ENCODE data around the gene SRBD1. TPM values are rescaled to one million over a fixed set of nuclear protein-coding genes. Genes with fewer than 3 reads are reported as not detected.

SRBD1 gene
- total RNA-seq, 4 donors from 2014 or later = 13.5 to 36.2 (median 26.8) TPM

- Histone ChIP-seq H3K36me3 (no peaks in the 10 kb centered on the region), H3K4me3 (no peak overlapping the region), H3K9me3 (no peaks in the 10 kb centered on the region), H3K27ac (no peak overlapping the region), H3K4me1 (no peaks in the 10 kb centered on the region), H3K27me3 (no peaks in the 10 kb centered on the region)
- in situ Hi-C loops (cut with MboI; ENCODE audit: low pct_ligation_motif_present in 1 of 4, low pct_unique_long_range_greater_than_20kb in 1 of 4, low sequenced_read_pairs in 3 of 4) = no loop called here
- no peak for TF ChIP-seq POLR2A (IDR thresholded peaks at IDR 0.05)
- TF ChIP-seq CTCF (IDR thresholded peaks at IDR 0.05) = no peak
- TF ChIP-seq EP300 (IDR thresholded peaks at IDR 0.05; ENCODE audit: low read depth) = no peak
- no peak for TF ChIP-seq POLR2AphosphoS5 (IDR thresholded peaks at IDR 0.05)
- intact Hi-C loops (cut with DNase I; ENCODE audit: low total_unique reads) = no loop called here
- no peak for DNase-seq
- WGBS, 2 donors (ENCODE audit: low coverage in 1 of 2) = 83 to 90% methylated on average over 4 to 8 of the region's 8 CpGs
These were observed 216.2 kb downstream of the SRBD1 start for GRCh38 chr2:45394842-45395241.

GRCh38 chr2:45394216-45394615, 216.9 kb downstream of the SRBD1 start:
- intact Hi-C loops (cut with DNase I; ENCODE audit: low total_unique reads) (no loop called here), in situ Hi-C loops (cut with MboI; ENCODE audit: low pct_ligation_motif_present in 1 of 4, low pct_unique_long_range_greater_than_20kb in 1 of 4, low sequenced_read_pairs in 3 of 4) (no loop called here)
- TF ChIP-seq POLR2AphosphoS5 (IDR thresholded peaks at IDR 0.05) = no peak
- no peak for TF ChIP-seq POLR2A (IDR thresholded peaks at IDR 0.05)
- no peak for TF ChIP-seq EP300 (IDR thresholded peaks at IDR 0.05; ENCODE audit: low read depth)

GRCh38 chr2:45391866-45392265, 219.2 kb downstream of the SRBD1 start:
- peaks cover 0 to 11% (median 2%) of the 10 kb centered on the region in 4 donors for H3K36me3 ChIP-seq
- H3K4me3 ChIP-seq = no peak overlapping the region
- H3K27ac ChIP-seq = no peak overlapping the region
- no peaks in the 10 kb centered on the region for H3K9me3 ChIP-seq
- in situ Hi-C loops (cut with MboI; ENCODE audit: low pct_ligation_motif_present in 1 of 4, low pct_unique_long_range_greater_than_20kb in 1 of 4, low sequenced_read_pairs in 3 of 4) = no loop called here
- no peak for TF ChIP-seq EP300 (IDR thresholded peaks at IDR 0.05; ENCODE audit: low read depth)
- TF ChIP-seq CTCF (IDR thresholded peaks at IDR 0.05) = no peak
- no peak for DNase-seq
- no peaks in the 10 kb centered on the region for H3K27me3 ChIP-seq
- no peaks in the 10 kb centered on the region for H3K4me1 ChIP-seq
- intact Hi-C loops (cut with DNase I; ENCODE audit: low total_unique reads) = no loop called here

More at GRCh38 chr2:45394216-45394615, 216.9 kb downstream of the SRBD1 start:
- no peak for DNase-seq
- Histone ChIP-seq H3K4me1 (no peaks in the 10 kb centered on the region), H3K36me3 (peaks cover 0 to 3% (median under 1%) of the 10 kb centered on the region in 4 donors), H3K27me3 (no peaks in the 10 kb centered on the region), H3K4me3 (no peak overlapping the region), H3K9me3 (no peaks in the 10 kb centered on the region), H3K27ac (no peak overlapping the region)

GRCh38 chr2:45390861-45391260, 220.2 kb downstream of the SRBD1 start:
- Histone ChIP-seq H3K36me3 (peaks cover 0 to 11% (median 2%) of the 10 kb centered on the region in 4 donors), H3K4me3 (no peak overlapping the region), H3K9me3 (no peaks in the 10 kb centered on the region), H3K27ac (no peak overlapping the region), H3K27me3 (no peaks in the 10 kb centered on the region), H3K4me1 (no peaks in the 10 kb centered on the region)
- no peak for TF ChIP-seq POLR2A (IDR thresholded peaks at IDR 0.05)
- TF ChIP-seq EP300 (IDR thresholded peaks at IDR 0.05; ENCODE audit: low read depth) = no peak
- TF ChIP-seq POLR2AphosphoS5 (IDR thresholded peaks at IDR 0.05) = no peak
- no peak for TF ChIP-seq CTCF (IDR thresholded peaks at IDR 0.05)
- intact Hi-C loops (cut with DNase I; ENCODE audit: low total_unique reads) = no loop called here
- 90 to 95% methylated on average over 3 of the region's 3 CpGs for WGBS, 2 donors (ENCODE audit: low coverage in 1 of 2)
- in situ Hi-C loops (cut with MboI; ENCODE audit: low pct_ligation_motif_present in 1 of 4, low pct_unique_long_range_greater_than_20kb in 1 of 4, low sequenced_read_pairs in 3 of 4) = no loop called here
- no peak for DNase-seq

- TF ChIP-seq POLR2A (IDR thresholded peaks at IDR 0.05) (no peak), EP300 (IDR thresholded peaks at IDR 0.05; ENCODE audit: low read depth) (no peak), CTCF (IDR thresholded peaks at IDR 0.05) (no peak), POLR2AphosphoS5 (IDR thresholded peaks at IDR 0.05) (no peak)
- Histone ChIP-seq H3K27me3 (no peaks in the 10 kb centered on the region), H3K27ac (no peak overlapping the region), H3K4me3 (no peak overlapping the region), H3K9me3 (no peaks in the 10 kb centered on the region), H3K36me3 (peaks cover 0 to 11% (median 2%) of the 10 kb centered on the region in 4 donors), H3K4me1 (no peaks in the 10 kb centered on the region)
- no peak for DNase-seq
- intact Hi-C loops (cut with DNase I; ENCODE audit: low total_unique reads) = no loop called here
- in situ Hi-C loops (cut with MboI; ENCODE audit: low pct_ligation_motif_present in 1 of 4, low pct_unique_long_range_greater_than_20kb in 1 of 4, low sequenced_read_pairs in 3 of 4) = no loop called here
- 55 to 63% methylated on average over 2 of the region's 2 CpGs for WGBS, 2 donors (ENCODE audit: low coverage in 1 of 2)
These were observed 220.6 kb downstream of the SRBD1 start for GRCh38 chr2:45390441-45390840.

All from transverse colon (tissue), 4 donors.